Measurements from ENCODE around the gene GPR108.

DNA sequence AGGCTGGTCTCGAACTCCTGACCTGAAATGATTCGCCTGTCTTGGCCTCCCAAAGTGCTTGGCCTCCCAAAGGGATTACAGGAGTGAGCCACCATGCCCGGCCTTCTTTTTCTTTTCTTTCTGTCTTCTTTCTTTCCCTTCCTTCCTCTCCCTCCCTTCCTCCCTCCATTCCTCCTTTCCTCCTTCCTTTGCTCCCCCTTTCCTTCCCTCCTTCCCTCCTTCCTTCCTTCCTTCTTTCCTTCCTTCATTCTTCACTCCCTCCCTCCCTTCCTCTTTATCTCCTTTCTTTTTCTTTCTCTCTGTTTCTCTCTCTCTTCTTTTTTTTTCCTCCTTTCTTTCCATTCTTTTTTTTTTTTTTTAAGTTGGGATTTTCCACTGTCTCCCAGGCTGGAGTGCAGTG lies 29.0 kb downstream of the GPR108 start:
- TF ChIP-seq CTCF (IDR thresholded peaks at IDR 0.05) (no peak), POLR2A (IDR thresholded peaks at IDR 0.05) (no peak)

Measured in heart left ventricle (tissue), 13 donors.